Activated T-helper 2 cell treated with anti-CD3 and anti-CD28 coated beads, Interferon-gamma antibody, Interleukin-2, Interleukin-4, amounts not matched to agents 10 μg/mL and 5 μg/mL and 100 μg/mL, durations not matched to agents 14 hours and 24 hours and 36 hours (primary cell): ENCODE measurements around the gene RIMBP2. TPM values are rescaled to one million over a fixed set of nuclear protein-coding genes. Genes with fewer than 3 reads are reported as not detected.

ENCODE experiments used
- DNase-seq: peaks from one replicate; pipeline ENCODE4 v3.0.0; 2021; ENCODE audit warnings: low spot score
- H3K27ac Mint-ChIP-seq: one replicate; pipeline ENCODE4 v1.8.0; 2021; ENCODE audit warnings: mixed read lengths
- H3K27me3 Mint-ChIP-seq: one replicate; pipeline ENCODE4 v1.8.0; 2021; ENCODE audit warnings: low read depth, mixed read lengths
- H3K36me3 Mint-ChIP-seq: one replicate; pipeline ENCODE4 v1.8.0; 2021; ENCODE audit warnings: low read depth, mixed read lengths
- H3K4me1 Mint-ChIP-seq: one replicate; pipeline ENCODE4 v1.8.0; 2021; ENCODE audit warnings: low read depth, mixed read lengths
- H3K4me3 Mint-ChIP-seq: one replicate; pipeline ENCODE4 v1.8.0; 2021; ENCODE audit warnings: low read depth, mild to moderate bottlenecking, moderate library complexity, mixed read lengths
- H3K9me3 Mint-ChIP-seq: one replicate; pipeline ENCODE4 v1.8.0; 2021; ENCODE audit warnings: mixed read lengths
- intact Hi-C: fragments of 100-400 bp; cut with micrococcal nuclease; formaldehyde crosslinking; loops from one replicate; pipeline ENCODE4 v1.15.1; 2023
- total RNA-seq: library from RNA; stranded (reverse); gene quantifications from 2 replicates; pipeline ENCODE4 v1.2.3, GENCODE V29; 2022

Gene RIMBP2
- total RNA-seq, 1 donor from 2014 or later: not detected

GRCh38 chr12:130563323-130563722 is 152.8 kb downstream of the RIMBP2 start:
- no peak overlapping the region for H3K27ac Mint-ChIP-seq
- intact Hi-C loops: no loop called here
- H3K4me1 Mint-ChIP-seq: no peaks in the 10 kb centered on the region
- H3K9me3 Mint-ChIP-seq: peaks cover 12% of the 10 kb centered on the region
- H3K36me3 Mint-ChIP-seq: no peaks in the 10 kb centered on the region
- H3K27me3 Mint-ChIP-seq: no peaks in the 10 kb centered on the region
- no peak for DNase-seq
- H3K4me3 Mint-ChIP-seq: no peak overlapping the region

GRCh38 chr12:130562716-130563115 is 153.4 kb downstream of the RIMBP2 start:
- Mint-ChIP-seq H3K9me3 (peaks cover 12% of the 10 kb centered on the region), H3K4me3 (no peak overlapping the region), H3K36me3 (no peaks in the 10 kb centered on the region), H3K4me1 (no peaks in the 10 kb centered on the region), H3K27me3 (no peaks in the 10 kb centered on the region), H3K27ac (no peak overlapping the region)
- intact Hi-C loops: no loop called here
- no peak for DNase-seq

GRCh38 chr12:130560321-130560720 is 155.8 kb downstream of the RIMBP2 start:
- no peak for DNase-seq
- Mint-ChIP-seq H3K4me1 (no peaks in the 10 kb centered on the region), H3K27me3 (no peaks in the 10 kb centered on the region), H3K27ac (no peak overlapping the region), H3K9me3 (peaks cover under 1% of the 10 kb centered on the region), H3K4me3 (no peak overlapping the region), H3K36me3 (no peaks in the 10 kb centered on the region)
- intact Hi-C loops: no loop called here

GRCh38 chr12:130559806-130560205 is 156.3 kb downstream of the RIMBP2 start:
- Mint-ChIP-seq H3K36me3 (no peaks in the 10 kb centered on the region), H3K4me3 (no peak overlapping the region), H3K27ac (no peak overlapping the region), H3K27me3 (no peaks in the 10 kb centered on the region), H3K9me3 (no peaks in the 10 kb centered on the region), H3K4me1 (no peaks in the 10 kb centered on the region)
- no peak for DNase-seq
- intact Hi-C loops: no loop called here

- H3K9me3 Mint-ChIP-seq: no peaks in the 10 kb centered on the region
- intact Hi-C loops: no loop called here
- no peaks in the 10 kb centered on the region for H3K27me3 Mint-ChIP-seq
- no peaks in the 10 kb centered on the region for H3K36me3 Mint-ChIP-seq
- H3K27ac Mint-ChIP-seq: no peak overlapping the region
- no peaks in the 10 kb centered on the region for H3K4me1 Mint-ChIP-seq
- DNase-seq: no peak
- no peak overlapping the region for H3K4me3 Mint-ChIP-seq
Measured at GRCh38 chr12:130557886-130558765, 158.0 kb downstream of the RIMBP2 start.

GRCh38 chr12:130557201-130557600 is 158.9 kb downstream of the RIMBP2 start:
- intact Hi-C loops: no loop called here
- no peak for DNase-seq
- Mint-ChIP-seq H3K27ac (no peak overlapping the region), H3K4me1 (no peaks in the 10 kb centered on the region), H3K36me3 (no peaks in the 10 kb centered on the region), H3K27me3 (no peaks in the 10 kb centered on the region), H3K9me3 (no peaks in the 10 kb centered on the region), H3K4me3 (no peak overlapping the region)

GRCh38 chr12:130556486-130557055 is 159.5 kb downstream of the RIMBP2 start:
- Mint-ChIP-seq H3K27ac (no peak overlapping the region), H3K4me1 (no peaks in the 10 kb centered on the region), H3K36me3 (no peaks in the 10 kb centered on the region), H3K9me3 (peaks cover 3% of the 10 kb centered on the region), H3K27me3 (no peaks in the 10 kb centered on the region), H3K4me3 (no peak overlapping the region)
- intact Hi-C loops: no loop called here
- no peak for DNase-seq

DNA sequence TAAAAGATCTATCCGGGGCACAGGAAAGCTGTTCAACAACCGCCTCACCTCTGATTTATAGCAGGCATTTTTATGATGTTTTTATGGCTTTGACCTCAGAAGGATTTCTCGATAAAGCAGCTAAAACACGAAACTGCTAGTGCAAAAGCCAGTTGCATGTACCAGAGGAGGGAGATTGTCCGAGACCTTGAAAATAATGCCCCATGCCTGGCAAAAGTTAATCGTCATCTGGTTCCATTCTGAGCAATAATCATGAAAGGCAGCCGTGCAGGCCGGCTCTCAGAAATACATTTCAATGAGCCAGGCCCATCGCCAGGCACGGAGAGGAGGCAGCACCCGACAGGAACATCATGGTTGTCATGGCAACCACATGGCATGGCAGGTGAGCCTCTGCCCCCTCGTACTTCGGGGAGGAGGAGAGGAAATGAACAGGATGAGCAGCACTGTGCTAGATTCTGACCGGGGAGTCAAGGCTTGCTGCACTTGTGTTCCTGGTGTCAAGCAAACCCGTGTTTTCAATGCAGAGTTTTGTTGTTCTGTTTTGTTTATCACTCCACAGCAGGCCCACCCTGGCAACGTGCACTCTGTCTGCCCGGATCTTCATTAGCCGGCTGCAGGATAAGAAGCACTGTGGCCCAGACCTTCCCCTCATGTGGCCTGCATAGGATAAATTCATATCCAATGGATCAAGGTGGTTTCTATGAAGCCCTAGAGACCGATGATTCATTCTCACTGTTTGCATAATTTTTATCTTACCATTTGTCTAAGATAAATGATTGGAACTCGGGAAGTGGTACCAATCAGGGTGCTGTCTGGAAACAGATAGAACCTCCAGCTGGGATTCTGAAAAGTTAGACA is 160.2 kb downstream of the RIMBP2 start:
- Mint-ChIP-seq H3K4me1 (no peaks in the 10 kb centered on the region), H3K27ac (no peak overlapping the region), H3K9me3 (peaks cover 6% of the 10 kb centered on the region), H3K36me3 (no peaks in the 10 kb centered on the region), H3K27me3 (no peaks in the 10 kb centered on the region), H3K4me3 (no peak overlapping the region)
- intact Hi-C loops: no loop called here
- DNase-seq: no peak

GRCh38 chr12:130555221-130555620 is 160.9 kb downstream of the RIMBP2 start:
- DNase-seq: no peak
- H3K9me3 Mint-ChIP-seq: peaks cover 6% of the 10 kb centered on the region
- H3K4me3 Mint-ChIP-seq: no peak overlapping the region
- H3K27ac Mint-ChIP-seq: no peak overlapping the region
- H3K4me1 Mint-ChIP-seq: no peaks in the 10 kb centered on the region
- intact Hi-C loops: no loop called here
- H3K27me3 Mint-ChIP-seq: no peaks in the 10 kb centered on the region
- H3K36me3 Mint-ChIP-seq: no peaks in the 10 kb centered on the region

- peaks cover 6% of the 10 kb centered on the region for H3K9me3 Mint-ChIP-seq
- H3K27me3 Mint-ChIP-seq: no peaks in the 10 kb centered on the region
- no peaks in the 10 kb centered on the region for H3K36me3 Mint-ChIP-seq
- intact Hi-C loops: no loop called here
- no peaks in the 10 kb centered on the region for H3K4me1 Mint-ChIP-seq
- no peak for DNase-seq
- no peak overlapping the region for H3K4me3 Mint-ChIP-seq
- no peak overlapping the region for H3K27ac Mint-ChIP-seq
Measured at GRCh38 chr12:130552483-130552996, 163.6 kb downstream of the RIMBP2 start.

GRCh38 chr12:130549361-130549760 is 166.7 kb downstream of the RIMBP2 start:
- intact Hi-C loops: no loop called here
- Mint-ChIP-seq H3K9me3 (peaks cover 6% of the 10 kb centered on the region), H3K27ac (no peak overlapping the region), H3K27me3 (no peaks in the 10 kb centered on the region), H3K4me3 (no peak overlapping the region), H3K36me3 (no peaks in the 10 kb centered on the region), H3K4me1 (no peaks in the 10 kb centered on the region)
- no peak for DNase-seq

- no peaks in the 10 kb centered on the region for H3K36me3 Mint-ChIP-seq
- no peak overlapping the region for H3K27ac Mint-ChIP-seq
- peaks cover 6% of the 10 kb centered on the region for H3K9me3 Mint-ChIP-seq
- no peaks in the 10 kb centered on the region for H3K4me1 Mint-ChIP-seq
- no peak for DNase-seq
- intact Hi-C loops: no loop called here
- no peak overlapping the region for H3K4me3 Mint-ChIP-seq
- H3K27me3 Mint-ChIP-seq: no peaks in the 10 kb centered on the region
Measured at GRCh38 chr12:130547480-130548155, 168.5 kb downstream of the RIMBP2 start.
